GM12891 (cell line): ENCODE measurements around the gene PCSK7.

Experiments used
- DNase-seq: peaks from one replicate; pipeline ENCODE4 v3.0.0; 2011; ENCODE audit warnings: low spot score; ENCODE audit not compliant: insufficient read length
- FAIRE-seq: peaks from 2 replicates; lab custom pipeline; 2011; peaks lifted over from hg19 to GRCh38; lab: Jason Lieb, UNC
- PAX5 ChIP-seq: IDR thresholded peaks from 2 replicates; pipeline ENCODE4 v1.6.1; 2011; ENCODE audit warnings: low read length, moderate library complexity, mild to moderate bottlenecking; ENCODE audit not compliant: insufficient read depth, severe bottlenecking
- POLR2A ChIP-seq: IDR thresholded peaks from 2 replicates; pipeline ENCODE4 v1.6.1; 2011; ENCODE audit warnings: low read depth, low read length, control low read depth
- POLR2AphosphoS5 ChIP-seq: IDR thresholded peaks from 2 replicates; pipeline ENCODE4 v1.6.1; 2011; ENCODE audit warnings: low read depth, low read length, control low read depth
- POU2F2 ChIP-seq: IDR thresholded peaks from 2 replicates; pipeline ENCODE4 v1.6.1; 2011; ENCODE audit warnings: low read depth, mild to moderate bottlenecking, control low read depth, low read length, moderate library complexity
- SPI1 ChIP-seq: IDR thresholded peaks from 2 replicates; pipeline ENCODE4 v1.6.1; 2011; ENCODE audit warnings: low read depth, low read length, control low read depth
- TAF1 ChIP-seq: IDR thresholded peaks from 2 replicates; pipeline ENCODE4 v1.6.1; 2011; ENCODE audit warnings: low read depth, low read length, control low read depth

PCSK7 gene

GRCh38 chr11:117204283-117205080 lies 27.4 kb downstream of the PCSK7 start:
- FAIRE-seq (no peak), DNase-seq (no peak)
- TF ChIP-seq POU2F2 (no peak), TAF1 (no peak), SPI1 (no peak), PAX5 (no peak), POLR2A (no peak), POLR2AphosphoS5 (no peak)

- TF ChIP-seq POU2F2 (no peak), TAF1 (no peak), POLR2AphosphoS5 (no peak), SPI1 (no peak), POLR2A (no peak), PAX5 (no peak)
- DNase-seq = no peak
- FAIRE-seq = no peak
Observed at GRCh38 chr11:117203069-117203407, 28.8 kb downstream of the PCSK7 start.

- DNase-seq (no peak), FAIRE-seq (no peak)
- TF ChIP-seq POLR2AphosphoS5 (no peak), PAX5 (no peak), TAF1 (no peak), POLR2A (no peak), POU2F2 (no peak), SPI1 (no peak)
Observed at GRCh38 chr11:117202386-117203068, 29.3 kb downstream of the PCSK7 start.

- no peak for DNase-seq
- TF ChIP-seq POLR2AphosphoS5 = no peak
- TF ChIP-seq POLR2A = no peak
- no peak for TF ChIP-seq POU2F2
- TF ChIP-seq SPI1 = no peak
- no peak for TF ChIP-seq PAX5
- no peak for TF ChIP-seq TAF1
- no peak for FAIRE-seq
Observed at GRCh38 chr11:117201658-117202305, 30.1 kb downstream of the PCSK7 start.

- TF ChIP-seq POU2F2 (no peak), SPI1 (no peak), POLR2A (no peak), PAX5 (no peak), TAF1 (no peak), POLR2AphosphoS5 (no peak)
- FAIRE-seq (no peak), DNase-seq (no peak)
Observed at GRCh38 chr11:117200813-117201657, 30.8 kb downstream of the PCSK7 start.

GRCh38 chr11:117199916-117200812 lies 31.7 kb downstream of the PCSK7 start:
- DNase-seq (no peak), FAIRE-seq (no peak)
- TF ChIP-seq POU2F2 (no peak), POLR2AphosphoS5 (no peak), PAX5 (no peak), SPI1 (no peak), TAF1 (no peak), POLR2A (no peak)

GRCh38 chr11:117199053-117199915 lies 32.6 kb downstream of the PCSK7 start, which contains the start of gene TAGLN:
TAGLN (plus strand) TSS chr11:117199370; CDS start chr11:117203014, 3,644 bp downstream.
- no peak for DNase-seq
- no peak for FAIRE-seq
- TF ChIP-seq TAF1 (no peak), POLR2AphosphoS5 (no peak), POLR2A (no peak), PAX5 (no peak), SPI1 (no peak), POU2F2 (no peak)

GRCh38 chr11:117198613-117199012 lies 33.3 kb downstream of the PCSK7 start:
- FAIRE-seq = no peak
- TF ChIP-seq POU2F2 (no peak), TAF1 (no peak), SPI1 (no peak), POLR2A (no peak), PAX5 (no peak), POLR2AphosphoS5 (no peak)
- DNase-seq = no peak
